H1 (cell line): ENCODE data around the gene TMEM50A. TPM values are rescaled to one million over a fixed set of nuclear protein-coding genes. Genes with fewer than 3 reads are reported as not detected.

ENCODE experiments used
- CTCF ChIA-PET: fragments of 300-600 bp; sonication (Branson Sonifier 250); formaldehyde crosslinking; loops from one replicate; lab custom pipeline; 2021; ENCODE audit not compliant: partially characterized antibody; lab: Charles Lee
- POLR2A ChIA-PET: fragments of 300-600 bp; sonication (Branson Sonifier 250); formaldehyde crosslinking; loops from one replicate; lab custom pipeline; 2021; ENCODE audit warnings: inconsistent platforms; ENCODE audit not compliant: partially characterized antibody; lab: Charles Lee
- DNase-seq, 2 experiments: peaks; one replicate each; pipeline versions ENCODE4 v3.0.0 to v3.0.0-alpha.2; 2010 to 2022; ENCODE audit warnings: low spot score in 2 of 2, low read depth in 1 of 2, mixed read lengths in 1 of 2
- FAIRE-seq: peaks from 2 replicates; lab custom pipeline; 2011; peaks lifted over from hg19 to GRCh38; lab: Jason Lieb, UNC
- H2AFZ ChIP-seq: 2 replicates; pipeline ENCODE4 v1.8.1; 2012; ENCODE audit warnings: low read length, inconsistent platforms
- H2AK5ac ChIP-seq: 2 replicates; pipeline ENCODE4 v1.6.1; 2013; ENCODE audit warnings: low read depth, low read length
- H2BK120ac ChIP-seq: replicated peaks from 2 replicates; pipeline ENCODE3; 2013; ENCODE audit warnings: low read depth, low read length, inconsistent platforms
- H2BK12ac ChIP-seq: 2 replicates; pipeline ENCODE4 v1.6.1; 2013; ENCODE audit warnings: low read depth, low read length
- H2BK15ac ChIP-seq: 2 replicates; pipeline ENCODE4 v1.6.1; 2013; ENCODE audit warnings: low read length
- H2BK20ac ChIP-seq: 2 replicates; pipeline ENCODE4 v1.6.1; 2013; ENCODE audit warnings: low read length
- H2BK5ac ChIP-seq: 2 replicates; pipeline ENCODE4 v1.6.1; 2013; ENCODE audit warnings: low read depth, low read length
- H3K14ac ChIP-seq: 2 replicates; pipeline ENCODE4 v1.6.1; 2013; ENCODE audit warnings: inconsistent platforms; ENCODE audit not compliant: insufficient read length
- H3K18ac ChIP-seq: 2 replicates; pipeline ENCODE4 v1.6.1; 2013; ENCODE audit warnings: low read length; ENCODE audit errors: extremely low read depth
- H3K23ac ChIP-seq: 2 replicates; pipeline ENCODE4 v1.6.1; 2013; ENCODE audit warnings: inconsistent platforms; ENCODE audit not compliant: insufficient read length
- H3K23me2 ChIP-seq: 2 replicates; pipeline ENCODE4 v1.6.1; 2013; ENCODE audit warnings: low read depth, low read length
- H3K27ac ChIP-seq: 2 replicates; pipeline ENCODE4 v1.6.1; 2011; ENCODE audit warnings: low read depth, low read length, inconsistent platforms
- H3K27me3 ChIP-seq, 4 experiments: replicated peaks in 1 of 4; 1 replicate in 1 of 4; 2 replicates in 3 of 4; pipeline versions ENCODE4 v1.6.1 to v1.8.1; 2011 to 2013; ENCODE audit warnings: low read length in 3 of 4, mild to moderate bottlenecking in 3 of 4, inconsistent platforms in 2 of 4, mixed read lengths in 2 of 4, moderate library complexity in 1 of 4; ENCODE audit not compliant: control insufficient read depth in 3 of 4, insufficient read depth in 3 of 4; ENCODE audit errors: extremely low read depth in 1 of 4
- H3K36me3 ChIP-seq, 4 experiments: 2 replicates each; pipeline versions ENCODE4 v1.6.1 to v1.8.1; 2011 to 2013; ENCODE audit warnings: mild to moderate bottlenecking in 4 of 4, low read length in 3 of 4, moderate library complexity in 2 of 4, control low read depth in 1 of 4, inconsistent platforms in 1 of 4; ENCODE audit not compliant: insufficient read depth in 4 of 4, control insufficient read depth in 2 of 4
- H3K4ac ChIP-seq: replicated peaks from 2 replicates; pipeline ENCODE3; 2013; ENCODE audit warnings: low read length, low read depth, mixed read lengths, inconsistent platforms; ENCODE audit not compliant: insufficient read length
- H3K4me1 ChIP-seq, 4 experiments: replicated peaks in 1 of 4; 1 replicate in 1 of 4; 2 replicates in 3 of 4; pipeline versions ENCODE4 v1.6.1 to v1.8.1; 2011 to 2013; ENCODE audit warnings: low read length in 3 of 4, inconsistent platforms in 2 of 4, mixed read lengths in 1 of 4; ENCODE audit not compliant: insufficient read depth in 4 of 4, control insufficient read depth in 3 of 4
- H3K4me2 ChIP-seq, 2 experiments: 2 replicates each; pipeline versions ENCODE4 v1.6.1 to v1.8.1; 2011 to 2013; ENCODE audit warnings: low read depth in 2 of 2, low read length in 2 of 2, control low read depth in 1 of 2, inconsistent platforms in 1 of 2, mild to moderate bottlenecking in 1 of 2; ENCODE audit not compliant: insufficient read depth in 1 of 2
- H3K4me3 ChIP-seq, 4 experiments: fragments of 200-600, 300-600 bp in 1 of 4; sonication (generic), shearing (Covaris generic), sonication (Bioruptor Twin) in 1 of 4; 2 replicates each; pipeline versions ENCODE4 v1.5.1 to v1.8.1; 2011 to 2016; ENCODE audit warnings: low read length in 4 of 4, low read depth in 3 of 4, control low read depth in 2 of 4, inconsistent platforms in 2 of 4, mild to moderate bottlenecking in 2 of 4, mixed read lengths in 1 of 4, moderate library complexity in 1 of 4; ENCODE audit not compliant: insufficient read depth in 2 of 4; ENCODE audit errors: extremely low read depth in 1 of 4
- H3K56ac ChIP-seq: replicated peaks from 2 replicates; pipeline ENCODE3; 2013; ENCODE audit warnings: low read depth, mild to moderate bottlenecking, mixed read lengths, low read length, inconsistent platforms; ENCODE audit not compliant: insufficient read length
- H3K79me1 ChIP-seq: 2 replicates; pipeline ENCODE4 v1.6.1; 2013; ENCODE audit warnings: low read depth, low read length, control low read depth
- H3K79me2 ChIP-seq, 2 experiments: 2 replicates each; pipeline versions ENCODE4 v1.6.1 to v1.8.1; 2012 to 2013; ENCODE audit warnings: low read length in 2 of 2, mild to moderate bottlenecking in 2 of 2, inconsistent platforms in 1 of 2; ENCODE audit not compliant: insufficient read depth in 2 of 2, control insufficient read depth in 1 of 2
- H3K9ac ChIP-seq, 4 experiments: replicated peaks in 1 of 4; 1 replicate in 1 of 4; 2 replicates in 3 of 4; pipeline versions ENCODE4 v1.6.1 to v1.8.1; 2011 to 2013; ENCODE audit warnings: low read depth in 3 of 4, low read length in 3 of 4, control low read depth in 2 of 4, mild to moderate bottlenecking in 2 of 4, moderate library complexity in 2 of 4, inconsistent platforms in 1 of 4; ENCODE audit errors: extremely low read depth in 1 of 4
- H3K9me3 ChIP-seq, 2 experiments: 2 replicates each; pipeline versions ENCODE4 v1.6.1 to v1.8.1; 2012 to 2013; ENCODE audit warnings: mild to moderate bottlenecking in 2 of 2, moderate library complexity in 2 of 2, control low read depth in 1 of 2, inconsistent platforms in 1 of 2, low read depth in 1 of 2, low read length in 1 of 2, mixed read lengths in 1 of 2; ENCODE audit not compliant: insufficient read depth in 2 of 2
- H4K20me1 ChIP-seq, 2 experiments: replicated peaks in 1 of 2; 2 replicates each; pipeline versions ENCODE3 to v1.8.1; 2011 to 2013; ENCODE audit warnings: inconsistent platforms in 2 of 2, low read length in 2 of 2, mild to moderate bottlenecking in 1 of 2; ENCODE audit not compliant: insufficient read depth in 2 of 2, control insufficient read depth in 1 of 2
- H4K5ac ChIP-seq: 2 replicates; pipeline ENCODE4 v1.6.1; 2013; ENCODE audit warnings: low read length, low read depth, mixed read lengths, inconsistent platforms; ENCODE audit not compliant: insufficient read length
- H4K8ac ChIP-seq: 2 replicates; pipeline ENCODE4 v1.8.0; 2013; ENCODE audit warnings: mild to moderate bottlenecking, moderate library complexity, low read length, inconsistent platforms; ENCODE audit not compliant: insufficient read depth; ENCODE audit errors: extremely low read depth
- H4K91ac ChIP-seq: replicated peaks from 2 replicates; pipeline ENCODE3; 2013; ENCODE audit warnings: low read length, mixed read lengths, inconsistent platforms; ENCODE audit not compliant: insufficient read length
- CTBP2 ChIP-seq: IDR thresholded peaks from 2 replicates; pipeline ENCODE4 v1.7.0; 2011; ENCODE audit warnings: borderline replicate concordance, mild to moderate bottlenecking, moderate library complexity, mixed read lengths, low read length; ENCODE audit not compliant: insufficient read depth, insufficient read length
- SIN3A ChIP-seq, 2 experiments: IDR thresholded peaks in 1 of 2; conservative IDR thresholded peaks in 1 of 2; 2 replicates each; pipeline ENCODE4 v1.6.1; 2011 to 2012; ENCODE audit warnings: low read length in 2 of 2, improper control_type of control experiment in 1 of 2, low read depth in 1 of 2, mild to moderate bottlenecking in 1 of 2
- WGBS, 2 experiments: shearing (Covaris generic) in 1 of 2; methylation state at CpG; one replicate each; pipeline versions ENCODE4 v1.1.6 to v1.1.7; 2013 to 2015; ENCODE audit warnings: low lambda C conversion rate in 2 of 2, mixed read lengths in 2 of 2, inconsistent platforms in 1 of 2, low coverage in 1 of 2, missing lambda C conversion rate in 1 of 2; ENCODE audit not compliant: insufficient replicate concordance in 2 of 2, insufficient coverage in 1 of 2, insufficient read length in 1 of 2; ENCODE audit errors: extremely low coverage in 1 of 2, missing lambda C conversion rate in 1 of 2; 5-methylcytosine and 5-hydroxymethylcytosine counted together
- polyA plus RNA-seq, 7 experiments: library from polyadenylated mRNA; depleted of rRNA in 3 of 7; stranded (reverse) in 5 of 7; unstranded in 2 of 7; fragments of >200 nt in 5 of 7; fragments of 200-250 nt in 2 of 7; gene quantifications; 1 replicate in 5 of 7; 2 replicates in 1 of 7; 4 replicates in 1 of 7; pipeline versions ENCODE4 v1.2.1 to v1.2.3, GENCODE V29; 2011 to 2013; ENCODE audit warnings: missing spikeins in 2 of 7, mixed read lengths in 2 of 7
- total RNA-seq: library from RNA; stranded (reverse); fragmentation: NEBNext Ultra II Directional; extraction: Animal tissue kit (Norgen Biotek cat#: 25700); gene quantifications from 2 replicates; pipeline ENCODE4 v1.2.1, GENCODE V29; 2021

TMEM50A gene
- total and polyA plus RNA-seq, 2 of the 8 experiments (the other 6 are each of a cell fraction or from before 2014, with no cell fraction given): 98.6 to 111 TPM

DNA sequence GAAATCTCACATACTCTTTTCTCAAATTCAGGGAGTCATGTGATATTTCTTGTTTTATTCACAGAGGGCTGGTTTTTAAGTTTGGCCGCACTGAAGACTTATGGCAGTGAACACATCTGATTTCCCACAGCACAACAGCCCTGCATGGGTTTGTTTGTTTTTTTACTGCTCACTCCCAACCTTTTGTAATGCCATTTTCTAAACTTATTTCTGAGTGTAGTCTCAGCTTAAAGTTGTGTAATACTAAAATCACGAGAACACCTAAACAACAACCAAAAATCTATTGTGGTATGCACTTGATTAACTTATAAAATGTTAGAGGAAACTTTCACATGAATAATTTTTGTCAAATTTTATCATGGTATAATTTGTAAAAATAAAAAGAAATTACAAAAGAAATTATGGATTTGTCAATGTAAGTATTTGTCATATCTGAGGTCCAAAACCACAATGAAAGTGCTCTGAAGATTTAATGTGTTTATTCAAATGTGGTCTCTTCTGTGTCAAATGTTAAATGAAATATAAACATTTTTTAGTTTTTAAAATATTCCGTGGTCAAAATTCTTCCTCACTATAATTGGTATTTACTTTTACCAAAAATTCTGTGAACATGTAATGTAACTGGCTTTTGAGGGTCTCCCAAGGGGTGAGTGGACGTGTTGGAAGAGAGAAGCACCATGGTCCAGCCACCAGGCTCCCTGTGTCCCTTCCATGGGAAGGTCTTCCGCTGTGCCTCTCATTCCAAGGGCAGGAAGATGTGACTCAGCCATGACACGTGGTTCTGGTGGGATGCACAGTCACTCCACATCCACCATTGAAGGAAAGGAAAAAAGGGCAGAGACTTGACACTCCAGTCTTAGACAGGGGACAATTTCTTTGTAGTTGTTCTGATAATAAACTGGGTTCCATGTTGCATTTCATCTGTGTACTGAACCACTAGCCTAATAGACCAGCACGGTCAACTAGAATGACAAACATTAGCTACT lies 22.8 kb downstream of the TMEM50A start:
- WGBS, 2 experiments: 87% methylated on average over 7 of the region's 7 CpGs; no CpG with 5 or more reads in 1 of the 2 experiments
- Histone ChIP-seq H2BK120ac (no peak overlapping the region), H2BK12ac (no peak overlapping the region), H3K18ac (no peak overlapping the region), H4K20me1 (peaks cover 0 to 3% of the 10 kb centered on the region in 2 experiments), H3K79me2 (no peaks in the 10 kb centered on the region), H3K79me1 (no peaks in the 10 kb centered on the region), H2BK5ac (no peak overlapping the region), H4K8ac (no peak overlapping the region), H2AFZ (no peak overlapping the region), H3K4me2 (no peak overlapping the region), H4K91ac (no peak overlapping the region), H3K27ac (no peak overlapping the region), H3K23me2 (no peaks in the 10 kb centered on the region), H3K4me1 (no peaks in the 10 kb centered on the region), H2BK20ac (no peak overlapping the region), H3K4ac (no peak overlapping the region), H3K56ac (no peak overlapping the region), H3K27me3 (no peaks in the 10 kb centered on the region), H3K23ac (no peak overlapping the region), H4K5ac (no peak overlapping the region), H3K9me3 (no peaks in the 10 kb centered on the region), H3K9ac (no peak overlapping the region), H3K14ac (no peak overlapping the region), H3K4me3 (no peak overlapping the region), H2BK15ac (no peak overlapping the region), H3K36me3 (peaks cover 10 to 25% (median 20%) of the 10 kb centered on the region in 4 experiments; a peak in 7 of 8 replicates), H2AK5ac (no peak overlapping the region)
- ChIA-PET POLR2A (no interaction called here), CTCF (no interaction called here)
- FAIRE-seq (no peak), DNase-seq (no peak)
- TF ChIP-seq CTBP2: no peak
- no peak for TF ChIP-seq SIN3A (conservative IDR thresholded peaks at IDR 0.05 in 1 of 2, IDR thresholded peaks at IDR 0.05 in 1 of 2; ENCODE audit: low read depth in 1 of 2, low read length in 2 of 2)
